ENCODE results near the gene WDFY3. TPM values are rescaled to one million over a fixed set of nuclear protein-coding genes. Genes with fewer than 3 reads are reported as not detected.

The WDFY3 gene
- total and polyA plus RNA-seq, 12 donors: 4.9 to 68.9 (median 51.1) TPM

DNA sequence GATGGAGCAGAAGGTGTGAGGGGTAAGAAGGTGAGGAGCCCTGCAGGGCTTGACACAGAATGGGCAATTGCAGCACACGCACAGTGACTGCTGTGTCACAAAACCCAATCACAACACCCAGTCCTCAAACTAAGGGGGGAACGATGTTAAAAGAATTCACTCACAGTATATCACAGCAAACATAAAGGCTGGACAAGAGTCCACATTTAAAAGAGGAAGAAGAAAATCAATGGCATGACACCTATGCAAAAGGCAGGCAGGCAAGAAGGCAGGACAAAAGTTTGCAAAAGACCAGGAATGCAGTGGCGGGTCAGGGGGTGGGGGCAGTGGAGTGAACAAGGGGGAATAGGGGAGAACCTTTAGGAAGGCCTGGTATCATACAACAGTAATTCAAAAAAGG, 305.9 kb downstream of the WDFY3 start:
- 96 to 98% methylated on average over 3 of the region's 3 CpGs for WGBS, 2 donors
- DNase-seq: no peak
- no peak for ATAC-seq
- H3K9me3 ChIP-seq: peaks cover 0 to 18% (median 0%) of the 10 kb centered on the region in 11 donors
- no peaks in the 10 kb centered on the region for H3K27me3 ChIP-seq
- H3K27ac ChIP-seq: no peak overlapping the region
- peaks cover 0 to 2% (median 0%) of the 10 kb centered on the region in 9 donors for H3K36me3 ChIP-seq
- H3K4me3 ChIP-seq: no peak overlapping the region
- TF ChIP-seq, protein P1, sequence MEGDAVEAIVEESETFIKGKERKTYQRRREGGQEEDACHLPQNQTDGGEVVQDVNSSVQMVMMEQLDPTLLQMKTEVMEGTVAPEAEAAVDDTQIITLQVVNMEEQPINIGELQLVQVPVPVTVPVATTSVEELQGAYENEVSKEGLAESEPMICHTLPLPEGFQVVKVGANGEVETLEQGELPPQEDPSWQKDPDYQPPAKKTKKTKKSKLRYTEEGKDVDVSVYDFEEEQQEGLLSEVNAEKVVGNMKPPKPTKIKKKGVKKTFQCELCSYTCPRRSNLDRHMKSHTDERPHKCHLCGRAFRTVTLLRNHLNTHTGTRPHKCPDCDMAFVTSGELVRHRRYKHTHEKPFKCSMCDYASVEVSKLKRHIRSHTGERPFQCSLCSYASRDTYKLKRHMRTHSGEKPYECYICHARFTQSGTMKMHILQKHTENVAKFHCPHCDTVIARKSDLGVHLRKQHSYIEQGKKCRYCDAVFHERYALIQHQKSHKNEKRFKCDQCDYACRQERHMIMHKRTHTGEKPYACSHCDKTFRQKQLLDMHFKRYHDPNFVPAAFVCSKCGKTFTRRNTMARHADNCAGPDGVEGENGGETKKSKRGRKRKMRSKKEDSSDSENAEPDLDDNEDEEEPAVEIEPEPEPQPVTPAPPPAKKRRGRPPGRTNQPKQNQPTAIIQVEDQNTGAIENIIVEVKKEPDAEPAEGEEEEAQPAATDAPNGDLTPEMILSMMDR (IDR thresholded peaks at IDR 0.05): no peak
- intact Hi-C loops (cut with DNase I): no loop called here
- H3K4me1 ChIP-seq: no peaks in the 10 kb centered on the region

DNA sequence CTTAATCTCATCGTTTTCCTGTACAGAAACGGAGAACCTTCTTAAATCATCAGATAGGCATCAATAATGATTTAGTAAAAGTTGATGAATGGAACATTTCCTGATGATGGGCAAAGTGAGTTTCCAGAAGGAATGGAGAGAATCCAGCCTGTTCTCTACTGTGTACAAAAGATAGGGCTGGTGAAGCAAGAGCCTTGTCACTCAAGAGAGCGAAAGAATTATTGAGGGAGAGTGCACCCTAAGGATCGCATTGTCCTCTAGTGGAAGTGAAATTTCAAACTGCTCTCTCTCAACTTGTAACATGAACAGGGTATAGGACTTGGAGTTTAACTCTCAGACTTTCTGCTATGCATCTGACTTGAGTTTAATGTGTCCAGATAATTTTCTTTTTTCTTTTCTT, 314.0 kb downstream of the WDFY3 start:
- Histone ChIP-seq H3K9me3 (no peaks in the 10 kb centered on the region), H3K4me1 (no peaks in the 10 kb centered on the region), H3K4me3 (no peak overlapping the region), H3K36me3 (no peaks in the 10 kb centered on the region), H3K27me3 (no peaks in the 10 kb centered on the region), H3K27ac (no peak overlapping the region)
- intact Hi-C loops (cut with DNase I): no loop called here
- TF ChIP-seq, protein P1 (IDR thresholded peaks at IDR 0.05): no peak
- 87 to 89% methylated on average over 4 of the region's 4 CpGs for WGBS, 2 donors
- DNase-seq: no peak
- no peak for ATAC-seq

DNA sequence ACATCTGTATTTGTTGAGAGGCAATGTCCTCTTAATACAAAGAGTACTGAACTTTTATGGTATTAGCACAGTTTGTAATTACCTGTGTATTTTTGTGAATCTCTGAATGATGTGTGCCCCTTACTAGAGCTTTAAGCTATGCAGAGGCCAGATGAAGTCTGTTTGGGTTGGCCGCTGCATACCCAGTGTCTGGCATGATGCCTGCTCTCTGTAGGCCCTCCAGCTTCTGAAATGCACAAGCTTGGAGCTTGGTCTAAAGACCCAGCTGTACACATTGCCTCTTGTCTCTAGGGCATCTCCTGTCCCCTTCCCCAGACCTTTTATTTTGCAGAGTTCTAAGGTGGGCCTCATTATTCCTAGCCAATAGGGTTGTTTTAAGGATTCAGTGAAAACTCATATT, 315.0 kb downstream of the WDFY3 start:
- no peaks in the 10 kb centered on the region for H3K4me1 ChIP-seq
- ATAC-seq (no peak), DNase-seq (no peak)
- WGBS, 2 donors: 72 to 88% methylated on average over 1 of the region's 1 CpG
- intact Hi-C loops (cut with DNase I): no loop called here
- no peaks in the 10 kb centered on the region for H3K27me3 ChIP-seq
- TF ChIP-seq, protein P1 (IDR thresholded peaks at IDR 0.05): no peak
- no peaks in the 10 kb centered on the region for H3K9me3 ChIP-seq
- no peaks in the 10 kb centered on the region for H3K36me3 ChIP-seq
- H3K4me3 ChIP-seq: no peak overlapping the region
- H3K27ac ChIP-seq: no peak overlapping the region

DNA sequence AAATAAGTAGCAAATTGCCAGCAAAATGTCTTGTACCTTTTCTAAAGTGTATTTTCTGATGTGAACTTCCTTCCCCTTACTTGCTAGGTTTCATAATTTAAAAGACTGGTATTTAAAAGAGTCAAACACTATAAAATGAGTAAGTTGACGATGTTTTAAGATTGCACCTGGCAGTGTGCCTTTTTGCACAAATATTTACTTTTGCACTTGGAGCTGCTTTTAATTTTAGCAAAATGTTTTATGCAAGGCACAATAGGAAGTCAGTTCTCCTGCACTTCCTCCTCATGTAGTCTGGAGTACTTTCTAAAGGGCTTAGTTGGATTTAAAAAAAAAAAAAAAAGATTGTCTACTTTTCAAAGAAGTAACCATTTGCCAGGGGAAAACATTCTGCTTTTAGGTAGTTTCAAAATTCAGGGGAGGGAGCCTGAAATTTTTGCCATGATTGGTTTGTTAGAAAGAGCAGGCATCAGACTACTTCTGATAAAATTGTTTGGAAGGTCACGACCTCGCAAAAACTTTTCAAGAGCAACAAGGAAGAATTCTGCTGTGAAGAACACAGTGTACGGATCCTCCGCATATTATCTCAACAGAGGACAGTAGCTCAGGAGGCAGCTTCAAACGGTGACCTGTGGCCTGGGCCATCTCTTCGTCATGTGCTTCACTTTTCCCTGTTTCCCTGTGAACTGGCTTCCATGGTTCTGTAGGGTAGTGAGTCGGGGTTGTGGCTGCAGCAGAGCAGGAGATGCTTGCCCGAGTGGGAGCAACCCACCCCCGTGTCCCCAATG, 317.4 kb downstream of the WDFY3 start:
- H3K36me3 ChIP-seq: no peaks in the 10 kb centered on the region
- intact Hi-C loops (cut with DNase I): no loop called here
- H3K27me3 ChIP-seq: no peaks in the 10 kb centered on the region
- H3K4me3 ChIP-seq: no peak overlapping the region
- ATAC-seq (no peak), DNase-seq (no peak)
- TF ChIP-seq, protein P1 (IDR thresholded peaks at IDR 0.05): no peak
- no peaks in the 10 kb centered on the region for H3K9me3 ChIP-seq
- no peaks in the 10 kb centered on the region for H3K4me1 ChIP-seq
- H3K27ac ChIP-seq: no peak overlapping the region
- 64 to 66% methylated on average over 10 of the region's 10 CpGs for WGBS, 2 donors

Measured in heart right ventricle (tissue), 16 donors.